Measurements from ENCODE around the gene NID2.

DNA sequence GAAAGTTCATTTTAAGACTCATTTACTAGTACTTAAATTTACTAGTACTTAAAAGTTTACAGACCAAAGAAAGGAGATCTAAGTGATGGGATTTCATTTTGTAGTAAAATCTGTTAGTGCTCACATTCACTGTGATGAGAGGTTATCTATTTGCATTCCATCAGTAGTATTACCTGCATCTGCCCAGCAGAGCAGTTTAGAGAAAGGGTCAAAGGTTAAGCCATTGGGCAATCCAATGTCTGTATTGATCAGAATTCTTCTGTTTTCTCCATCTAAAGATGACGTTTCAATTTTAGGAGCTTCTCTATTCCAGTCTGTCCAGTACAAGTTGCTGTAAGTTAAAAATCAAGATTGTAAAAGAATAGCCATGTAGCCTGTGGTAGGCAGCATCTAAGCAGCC is 61.2 kb downstream of the NID2 start:
- no peak for TF ChIP-seq CTCF (conservative IDR thresholded peaks at IDR 0.05; ENCODE audit: low read depth, low read length)
- TF ChIP-seq EZH2phosphoT487 (IDR thresholded peaks at IDR 0.05; ENCODE audit: borderline replicate concordance, low read length): no peak

Measured in PC-3 (cell line).